Superior temporal gyrus (tissue), 1 donor: ENCODE data around the gene RING1.

ENCODE experiments used
- DNase-seq: peaks from one replicate; pipeline ENCODE4 v3.0.0-alpha.2; 2016; ENCODE audit errors: extremely low spot score

The RING1 gene

DNA sequence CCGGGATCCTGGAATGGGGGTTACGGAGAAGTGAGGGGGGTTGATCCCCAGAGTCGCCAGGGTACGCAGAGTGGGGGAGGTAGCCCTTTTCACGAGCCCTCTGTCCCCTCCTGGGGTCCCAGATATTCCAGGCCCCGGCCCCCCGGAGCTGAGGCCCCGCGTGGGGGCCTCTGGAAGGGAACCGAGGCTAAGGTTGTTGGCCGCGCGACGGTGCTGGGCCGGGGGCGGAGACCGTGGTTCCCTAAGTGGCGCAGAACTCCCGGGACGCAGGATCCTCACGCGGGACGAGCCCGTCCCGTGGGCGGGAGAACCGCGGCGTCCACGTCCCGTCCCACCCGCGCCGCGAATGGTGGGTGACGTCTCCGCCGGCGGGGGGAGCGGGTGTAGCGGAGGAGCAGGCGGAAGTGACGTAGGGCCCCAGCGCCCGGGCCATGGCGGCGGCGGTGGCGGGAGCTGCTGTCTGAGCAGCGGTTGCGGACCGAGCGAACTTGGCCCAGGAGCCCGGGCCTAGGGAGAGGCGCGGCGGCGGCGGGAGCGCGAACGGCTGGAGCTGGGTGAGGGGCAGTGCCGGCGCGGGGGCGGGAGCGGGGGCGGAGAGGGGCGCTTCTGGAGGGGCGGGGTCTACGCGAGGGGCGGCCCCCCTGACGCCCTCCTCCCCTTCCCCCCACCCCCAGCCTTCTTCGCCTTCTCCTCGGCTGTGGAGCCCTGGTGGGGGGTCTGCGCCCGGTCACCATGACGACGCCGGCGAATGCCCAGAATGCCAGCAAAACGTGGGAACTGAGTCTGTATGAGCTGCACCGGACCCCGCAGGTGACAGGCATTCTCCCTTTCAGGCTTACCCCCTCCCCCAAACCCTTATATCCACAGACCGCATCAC lies at the start of gene RING1:
RING1 (plus strand) TSS at position 410 of the 877 bp plus-strand sequence; CDS start at position 733, 323 bp downstream.
- DNase-seq, result peak; percentile 90

DNA sequence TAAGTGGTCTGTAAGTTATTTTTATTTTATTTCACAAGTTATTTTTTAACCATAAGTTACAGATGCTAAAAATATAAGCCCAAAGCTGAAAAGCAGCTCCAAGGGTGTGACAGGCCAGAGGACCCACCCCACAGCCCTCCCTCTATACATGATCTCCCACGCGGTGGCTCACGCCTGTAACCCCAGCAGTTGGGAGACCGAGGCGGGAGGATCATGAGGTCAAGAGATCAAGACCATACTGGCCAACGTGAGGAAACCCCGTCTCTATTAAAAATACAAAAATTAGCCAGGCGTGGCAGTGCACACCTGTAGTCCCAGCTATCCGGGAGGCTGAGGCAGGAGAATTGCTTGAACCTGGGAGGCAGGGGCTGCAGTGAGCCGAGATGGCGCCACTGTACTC lies 48.2 kb upstream of the RING1 start:
- no peak for DNase-seq

DNA sequence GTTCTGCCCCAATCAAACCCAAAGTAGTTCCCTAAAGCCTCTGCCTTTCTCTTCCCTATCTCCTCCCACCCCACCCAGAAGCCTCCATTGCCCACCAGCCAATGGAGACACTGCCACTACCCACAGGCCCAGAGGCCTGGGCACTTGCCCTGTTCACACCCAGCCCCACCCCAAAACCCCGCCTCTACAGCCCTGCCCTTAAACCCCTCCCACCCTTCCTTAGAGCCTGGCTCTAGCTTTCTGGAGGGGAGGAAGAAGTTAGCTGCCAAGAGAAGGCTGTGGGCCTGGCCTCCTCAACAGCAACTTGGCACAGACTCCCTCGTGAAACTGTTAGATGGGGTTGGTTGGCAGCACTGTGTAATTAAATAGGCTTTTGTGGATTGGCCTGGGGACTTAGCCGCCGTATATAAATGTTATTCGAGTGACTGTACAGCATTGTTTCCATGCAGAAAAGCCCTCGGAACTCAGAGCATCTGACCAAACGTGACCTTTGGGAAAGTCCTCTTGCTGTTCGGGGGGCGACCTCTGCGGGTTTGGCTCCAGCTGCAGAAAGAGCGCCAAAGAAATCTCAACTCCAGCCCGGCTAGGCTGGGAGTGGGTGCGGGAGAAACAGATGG lies 47.5 kb upstream of the RING1 start:
- DNase-seq, result no peak

DNA sequence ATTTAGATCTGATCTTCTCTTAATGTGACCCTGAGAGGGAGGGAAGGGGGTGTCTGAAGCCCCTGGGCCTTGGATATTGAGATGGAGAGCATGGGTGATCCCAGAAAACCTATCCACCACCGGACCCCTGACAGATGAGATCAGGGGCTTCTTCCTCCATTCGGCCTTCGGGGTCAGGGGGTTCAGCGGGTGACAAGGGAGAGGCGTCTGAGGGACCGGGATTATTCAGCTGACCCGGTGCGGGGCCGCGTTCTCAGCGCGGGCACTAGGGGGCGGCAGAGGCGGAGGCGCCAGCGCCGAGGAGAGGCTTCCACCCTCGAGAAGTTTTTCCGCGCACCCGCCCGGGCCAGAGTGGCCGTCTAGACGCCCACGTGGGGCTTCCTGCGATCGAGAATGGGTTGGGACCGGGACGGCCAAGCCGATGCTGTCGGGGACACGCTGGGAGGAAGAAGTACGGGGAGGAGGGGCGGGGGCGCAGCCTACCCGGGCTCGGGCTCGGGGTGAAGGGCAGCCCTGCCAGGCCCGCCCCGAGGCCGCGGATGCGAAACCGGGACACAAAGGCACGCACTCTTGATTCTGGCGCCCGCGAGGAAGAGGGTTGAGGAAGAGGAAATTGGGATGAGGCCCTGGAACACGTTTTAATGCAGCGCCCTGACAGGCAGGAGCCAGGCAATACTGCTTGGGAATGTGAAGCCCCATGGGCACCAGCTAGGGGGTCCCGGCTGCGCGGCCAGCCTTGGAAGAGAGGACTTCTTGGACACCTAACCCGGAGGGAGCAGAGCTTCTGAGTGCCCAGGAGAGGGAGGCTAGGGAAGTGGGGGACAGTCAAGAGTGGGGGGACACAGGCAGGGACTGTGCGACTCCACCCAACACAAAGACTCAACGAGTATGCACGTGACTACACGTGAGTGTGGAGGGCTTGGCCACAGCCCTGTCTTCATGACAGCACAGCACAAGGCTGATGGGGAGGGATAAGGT lies 46.7 kb upstream of the RING1 start:
- DNase-seq, result peak; percentile 64

DNA sequence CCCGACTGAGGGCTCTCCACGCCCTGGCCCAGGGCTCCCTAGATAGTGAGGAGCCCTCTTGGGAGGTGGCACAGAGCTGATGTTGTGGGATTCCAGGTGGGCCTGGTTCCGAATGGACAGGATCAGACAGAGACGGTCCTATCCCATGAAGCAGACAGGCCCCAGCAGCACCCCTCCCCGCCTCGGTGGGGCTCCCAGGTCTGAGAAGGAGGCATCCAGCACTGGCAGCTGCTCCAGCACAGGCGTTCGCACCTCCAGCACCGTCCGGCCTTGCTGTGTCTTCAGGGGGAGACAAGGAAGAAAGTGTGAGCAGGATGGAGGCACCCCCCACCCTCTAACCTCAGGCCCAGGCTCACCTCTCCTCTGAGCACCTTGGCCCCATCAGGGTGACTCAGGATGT lies 44.8 kb upstream of the RING1 start:
- DNase-seq, result no peak

DNA sequence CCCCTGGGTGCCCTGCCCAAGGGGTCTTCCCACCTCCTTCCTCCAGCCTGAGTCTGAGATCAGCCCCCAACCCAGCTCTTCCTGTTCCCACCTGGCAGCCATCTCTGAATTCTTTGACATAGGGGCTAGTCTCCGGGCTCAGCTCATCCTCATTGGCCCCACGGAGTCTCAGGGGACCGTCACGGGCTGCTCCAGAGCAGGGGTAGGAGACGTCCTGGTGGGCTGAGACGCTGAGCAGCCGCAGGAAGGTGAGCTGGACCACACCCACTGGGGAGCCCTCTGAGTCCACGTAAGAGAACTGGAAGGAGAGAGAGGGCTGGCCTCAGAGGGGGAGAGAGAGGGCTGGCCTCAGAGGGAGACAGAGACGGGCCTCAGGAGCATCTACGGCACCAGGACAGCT lies 44.1 kb upstream of the RING1 start:
- no peak for DNase-seq

DNA sequence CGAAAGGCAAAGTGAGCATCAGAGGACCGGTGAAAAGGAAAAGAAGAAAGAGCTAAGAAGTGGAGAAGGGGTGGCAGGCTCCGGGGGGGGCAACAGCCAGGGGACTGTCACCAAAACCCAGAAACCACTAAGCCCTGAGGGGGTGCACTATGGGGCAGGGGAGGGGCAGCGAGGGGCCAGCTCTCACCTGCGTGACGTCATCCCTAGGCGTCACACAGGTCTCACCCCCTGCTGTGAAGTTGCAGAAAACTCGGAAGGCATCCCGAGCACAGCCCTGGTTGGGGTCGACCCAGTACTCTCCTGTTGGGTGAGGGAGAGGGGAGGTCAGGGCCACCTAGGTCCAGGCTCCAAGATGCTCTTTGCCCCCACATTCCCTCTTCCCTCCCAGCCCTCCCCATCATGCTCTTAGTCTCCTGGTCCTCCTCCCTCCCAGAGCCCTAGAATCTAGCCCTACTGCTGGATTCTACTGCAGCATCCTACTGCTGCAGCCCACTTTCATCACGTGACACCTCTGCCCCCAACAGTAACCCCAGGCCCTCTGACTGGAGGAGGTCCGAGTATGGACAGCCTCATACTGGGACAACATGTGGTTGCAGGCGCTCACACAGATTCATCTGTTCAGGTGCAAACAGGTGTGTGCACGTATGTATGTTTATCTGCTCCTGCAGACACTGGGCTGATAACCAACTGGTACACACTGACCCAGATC lies 43.5 kb upstream of the RING1 start:
- no peak for DNase-seq

DNA sequence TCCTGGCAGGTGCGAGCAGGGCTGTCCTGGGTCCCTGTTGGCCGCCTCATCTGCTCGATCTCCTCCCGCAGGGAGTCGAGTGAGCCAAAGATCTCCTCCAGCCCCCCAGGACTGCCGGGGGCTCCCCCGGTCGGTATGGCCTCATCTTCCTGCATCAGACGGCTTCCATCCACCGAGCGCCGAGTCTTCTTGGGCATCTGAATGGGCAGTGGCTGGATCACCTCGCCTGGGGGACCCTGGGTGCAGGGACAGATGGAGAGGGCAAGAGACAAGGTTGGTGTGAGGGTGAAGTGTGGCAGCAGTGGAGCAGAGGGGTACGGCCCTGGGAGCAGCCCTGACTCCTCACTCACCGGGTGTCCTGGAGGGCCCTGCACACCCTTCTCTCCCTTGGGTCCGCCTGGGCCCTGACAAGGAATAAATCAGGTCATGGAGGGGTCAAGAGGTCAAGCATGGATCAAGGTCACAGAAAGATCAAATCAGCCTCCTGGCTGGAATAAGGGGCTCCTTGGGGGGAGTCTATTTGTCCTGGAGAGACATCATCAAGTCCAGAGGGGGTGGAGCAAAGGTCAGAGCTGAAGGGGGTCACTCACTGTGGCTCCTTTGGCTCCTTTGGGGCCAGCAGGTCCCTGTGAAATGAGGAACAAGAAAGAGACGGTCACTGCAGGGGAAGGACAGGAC lies 42.6 kb upstream of the RING1 start:
- no peak for DNase-seq

DNA sequence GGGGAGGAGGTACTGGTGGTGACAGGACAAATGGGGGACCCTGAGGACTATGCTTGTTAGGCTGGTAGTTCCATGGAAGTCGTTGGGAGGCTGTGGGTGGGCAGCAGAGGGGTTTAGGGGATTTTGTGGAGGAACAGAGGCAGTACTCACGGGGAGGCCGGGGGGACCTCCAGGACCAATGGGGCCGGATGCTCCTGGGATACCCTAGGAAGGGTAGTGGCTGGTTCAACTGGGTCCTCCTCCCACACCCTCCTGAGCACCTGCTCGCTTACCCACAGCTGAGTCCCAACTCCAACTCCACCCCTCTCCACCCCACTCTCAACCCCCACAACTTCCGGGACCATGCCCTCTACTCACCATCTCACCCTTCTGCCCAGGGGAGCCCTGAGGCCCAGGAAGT lies 41.9 kb upstream of the RING1 start:
- no peak for DNase-seq

DNA sequence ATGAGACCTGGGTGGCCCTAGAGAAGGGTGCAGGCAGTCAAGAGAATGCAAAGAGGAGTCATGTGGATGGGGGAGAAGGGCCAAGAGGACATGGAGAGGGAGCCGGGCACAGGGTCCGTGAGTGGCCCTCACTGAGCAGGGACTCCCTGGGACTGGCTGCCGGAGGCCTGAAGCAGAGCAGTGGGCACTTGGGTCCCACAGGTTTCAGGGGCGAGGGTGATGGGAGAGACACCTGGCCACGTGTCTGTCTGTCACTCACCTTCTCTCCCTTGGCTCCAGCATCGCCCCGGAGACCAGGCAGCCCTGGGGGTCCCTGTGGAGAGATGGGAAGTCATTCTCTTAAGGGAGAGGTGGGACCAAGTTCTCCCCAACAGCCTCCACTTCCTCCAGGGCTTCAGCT lies 41.5 kb upstream of the RING1 start:
- DNase-seq, result no peak

DNA sequence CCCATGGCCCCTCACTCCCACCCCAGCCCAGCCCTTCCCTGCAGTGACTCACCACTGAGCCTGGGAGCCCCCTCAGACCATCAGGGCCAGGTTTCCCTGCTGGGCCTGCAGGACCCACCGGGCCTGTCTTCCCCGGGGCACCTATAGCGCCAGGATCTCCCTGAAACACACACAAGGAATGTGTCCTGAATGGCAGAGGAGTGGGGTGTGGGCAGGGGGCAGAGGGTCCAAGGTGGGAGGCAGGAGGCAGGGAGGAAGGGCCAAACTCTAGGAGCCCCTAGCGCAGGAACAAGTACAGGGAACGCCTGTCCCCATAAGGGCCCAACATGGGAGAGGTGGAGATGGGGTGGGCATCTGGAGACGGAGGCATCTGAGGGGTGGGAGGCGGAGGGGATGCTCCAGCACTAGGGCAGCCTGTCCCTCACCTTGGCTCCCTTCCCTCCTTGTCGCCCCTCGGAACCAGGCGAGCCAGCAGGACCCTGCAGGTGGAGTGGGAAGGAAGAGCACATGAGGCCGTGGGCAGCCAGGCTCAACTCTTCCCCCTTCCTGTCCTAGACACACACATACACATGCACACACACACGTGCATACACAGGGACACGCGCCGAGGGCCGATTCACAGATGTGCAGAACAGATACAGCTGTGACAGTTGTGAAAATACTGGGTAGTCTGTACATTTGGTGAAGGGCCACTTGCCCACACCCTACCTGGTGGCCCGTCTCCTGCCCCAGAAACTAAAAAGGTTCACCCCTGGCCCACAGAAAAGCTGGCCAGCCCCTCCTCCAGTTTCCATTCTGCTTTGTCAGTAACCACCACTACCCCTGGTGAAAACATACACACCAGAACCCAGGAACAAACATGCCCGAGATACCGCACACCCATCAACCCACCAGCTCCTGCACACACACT lies 40.7 kb upstream of the RING1 start:
- no peak for DNase-seq

DNA sequence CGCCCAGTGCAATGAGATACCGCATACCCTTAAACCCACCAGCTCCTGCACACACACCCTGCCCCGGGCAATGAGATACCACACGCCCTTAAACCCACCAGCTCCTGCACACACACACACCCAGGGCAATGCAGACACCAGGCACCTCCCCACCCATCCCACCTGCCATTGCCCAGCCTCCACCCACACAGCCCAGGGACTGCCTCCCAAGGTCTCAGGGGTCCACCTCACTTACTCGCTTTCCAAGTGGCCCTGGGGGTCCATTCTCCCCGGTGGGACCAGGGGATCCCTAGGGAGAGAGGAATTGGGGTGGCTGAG lies 40.1 kb upstream of the RING1 start:
- DNase-seq, result no peak

DNA sequence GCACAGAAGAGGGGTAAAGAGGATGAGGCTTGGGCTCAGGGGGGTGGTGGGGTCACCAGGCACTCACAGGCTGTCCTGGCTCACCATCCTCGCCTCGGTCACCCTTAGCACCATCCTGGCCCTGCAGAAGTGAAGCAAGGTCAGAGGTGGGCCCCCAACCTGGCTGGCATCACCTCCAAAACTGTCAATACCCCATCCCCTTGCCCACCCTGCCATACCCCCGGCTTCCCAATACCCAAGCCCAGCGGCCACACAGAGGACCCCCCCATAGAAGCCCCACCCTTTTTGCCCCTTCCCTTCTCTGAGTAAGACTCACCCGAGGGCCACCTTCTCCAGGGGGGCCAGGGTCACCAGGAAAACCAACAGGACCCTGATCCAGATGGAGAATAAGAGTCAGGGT lies 39.7 kb upstream of the RING1 start:
- DNase-seq, result no peak

DNA sequence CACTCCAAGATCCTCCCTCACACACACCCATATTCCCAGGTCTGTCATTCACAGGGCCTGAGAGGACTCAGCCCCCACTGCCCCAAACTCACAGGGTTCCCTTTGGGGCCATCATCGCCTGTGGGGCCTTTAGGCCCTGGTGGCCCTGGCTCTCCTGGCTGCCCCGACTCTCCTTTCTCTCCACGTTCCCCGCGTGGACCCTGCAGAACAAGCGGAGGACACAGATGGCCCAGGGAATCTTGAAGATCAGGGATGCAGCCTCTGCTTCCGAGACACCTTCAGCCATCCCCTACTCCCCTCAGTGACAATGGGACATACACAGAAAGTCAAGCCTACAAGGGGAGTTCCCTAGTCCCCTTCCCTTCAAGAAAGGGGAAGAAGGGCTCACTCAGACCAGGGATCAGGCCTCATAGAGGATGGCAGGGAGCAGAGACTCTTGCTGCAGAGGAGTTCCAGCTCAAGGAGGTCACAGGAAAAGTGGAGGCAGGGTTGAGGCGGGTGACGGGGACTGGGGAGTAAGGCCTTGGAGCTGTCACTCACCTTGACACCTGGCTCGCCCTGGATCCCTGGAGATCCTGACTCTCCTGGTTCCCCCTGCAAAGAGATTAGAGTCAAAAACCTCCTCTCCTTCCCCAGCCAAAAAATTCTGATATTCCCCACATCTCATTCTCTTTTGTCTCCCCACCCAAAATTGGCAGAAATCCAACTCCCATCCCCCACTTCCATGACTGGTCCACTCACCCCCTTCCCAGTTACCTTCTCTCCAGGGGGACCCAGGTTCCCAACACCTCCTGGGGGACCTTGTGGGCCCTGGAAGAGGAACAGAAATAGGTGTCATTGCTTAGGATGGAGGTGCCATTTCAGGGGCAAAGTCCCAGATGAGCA lies 38.8 kb upstream of the RING1 start:
- no peak for DNase-seq

DNA sequence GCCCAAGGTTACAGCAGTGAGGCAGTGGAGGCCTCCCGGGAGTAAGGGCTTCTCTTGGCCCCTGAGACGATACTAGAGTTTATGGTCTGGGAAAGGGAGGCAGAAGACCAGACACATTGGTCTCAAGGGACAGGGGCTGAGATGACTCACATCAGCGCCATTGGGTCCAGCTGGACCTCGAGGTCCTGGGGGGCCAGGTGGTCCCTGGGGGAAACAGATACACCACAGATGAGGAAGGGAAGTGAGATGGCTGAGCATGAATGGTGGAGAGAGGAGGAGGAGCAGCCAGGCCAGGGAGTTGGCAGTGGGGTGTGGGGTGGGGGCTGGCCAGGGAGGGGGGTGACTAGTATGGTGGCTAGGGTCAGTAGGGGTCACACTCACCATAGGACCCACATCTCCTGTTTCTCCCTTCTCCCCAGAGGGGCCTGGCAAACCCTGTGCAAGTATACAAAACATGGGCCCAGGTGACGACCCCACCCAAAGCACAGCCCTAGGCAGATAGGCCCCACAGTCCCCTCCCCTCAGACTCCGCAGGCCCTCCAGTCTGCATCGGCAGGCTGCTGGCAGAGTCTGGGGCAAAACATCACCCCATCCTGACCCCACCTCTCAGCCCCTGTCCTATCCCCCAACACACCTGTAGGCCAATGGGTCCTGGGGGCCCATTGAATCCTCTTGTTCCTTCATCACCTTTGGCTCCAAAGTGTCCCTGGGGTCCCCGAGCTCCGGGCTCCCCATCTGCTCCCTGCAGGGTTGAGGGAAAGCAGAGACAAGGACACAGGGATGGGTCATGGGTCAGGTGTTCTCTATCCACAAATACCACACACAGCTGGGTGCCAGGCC lies 37.9 kb upstream of the RING1 start:
- no peak for DNase-seq

DNA sequence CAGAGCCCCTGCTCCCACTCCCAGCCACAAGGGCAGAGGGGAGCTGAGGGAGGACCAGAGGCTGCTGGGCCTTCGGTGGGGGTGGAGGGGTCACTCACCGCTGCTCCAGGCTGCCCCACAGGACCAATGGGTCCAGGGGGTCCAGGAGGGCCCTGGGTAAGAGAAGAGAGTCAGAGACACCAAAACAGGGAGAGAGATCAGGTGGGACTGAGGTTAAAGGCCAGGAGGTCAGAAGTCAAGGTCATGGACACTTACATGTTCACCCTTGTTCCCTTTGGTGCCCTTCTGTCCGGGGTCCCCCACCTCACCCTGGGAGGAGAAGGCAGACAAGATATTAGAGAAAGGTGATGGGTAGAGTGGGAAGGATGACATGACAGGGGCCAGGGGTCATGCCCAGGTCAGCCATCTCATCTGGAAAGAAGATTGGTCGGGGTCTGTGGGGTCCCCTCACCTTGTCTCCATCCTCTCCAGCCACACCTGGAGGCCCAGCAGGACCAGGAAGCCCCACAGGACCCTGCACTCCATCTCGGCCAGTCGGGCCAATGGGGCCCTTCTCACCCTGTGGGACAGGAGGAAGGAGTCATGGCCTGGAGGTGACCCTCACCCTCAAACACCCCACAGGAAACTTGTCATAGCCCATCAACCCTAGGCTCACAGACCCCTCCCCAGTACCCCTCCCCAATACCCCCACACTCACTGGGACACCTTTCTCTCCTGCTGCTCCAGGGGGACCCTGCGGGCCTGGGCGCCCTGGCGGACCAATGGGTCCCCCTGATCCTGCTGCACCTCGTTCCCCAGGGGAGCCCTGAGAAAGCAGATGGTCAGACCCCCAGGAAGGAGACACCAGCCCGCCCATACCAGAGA lies 37.1 kb upstream of the RING1 start:
- no peak for DNase-seq
